Measurements from ENCODE around the gene IAPP.
"Not testable (repeated sequence)": the region's sequence is repeated elsewhere in the genome, so short reads cannot be mapped to it uniquely, and the experiment has no call there.

IAPP gene

GRCh38 chr12:21392384-21392783, 19.7 kb downstream of the IAPP start:
- H3K27ac Mint-ChIP-seq, result no peak overlapping the region
- peaks cover 10% of the 10 kb centered on the region for H3K36me3 Mint-ChIP-seq (ENCODE audit: low read depth)
- no peaks in the 10 kb centered on the region for H3K27me3 Mint-ChIP-seq (ENCODE audit: low read depth, poor library complexity)
- no peak for TF ChIP-seq CTCF (IDR thresholded peaks at IDR 0.05)
- no peak overlapping the region for H3K4me3 Mint-ChIP-seq
- H3K4me1 Mint-ChIP-seq, result peaks cover 5% of the 10 kb centered on the region
- peaks cover 16% of the 10 kb centered on the region for H3K9me3 Mint-ChIP-seq
- DNase-seq, result no peak

- H3K4me1 Mint-ChIP-seq; DNase-seq; H3K36me3 Mint-ChIP-seq (ENCODE audit: low read depth); H3K27me3 Mint-ChIP-seq (ENCODE audit: low read depth, poor library complexity); H3K27ac Mint-ChIP-seq: not testable (repeated sequence)
- Mint-ChIP-seq H3K4me3 (peak overlapping the region; percentile 77), H3K9me3 (peaks cover 16% of the 10 kb centered on the region)
Observed at GRCh38 chr12:21394828-21395626, 22.3 kb downstream of the IAPP start.

- H3K27me3 Mint-ChIP-seq (ENCODE audit: low read depth, poor library complexity), result no peaks in the 10 kb centered on the region
- no peak for TF ChIP-seq CTCF (IDR thresholded peaks at IDR 0.05)
- H3K36me3 Mint-ChIP-seq (ENCODE audit: low read depth), result no peaks in the 10 kb centered on the region
- DNase-seq, result no peak
- H3K27ac Mint-ChIP-seq, result peak overlapping the region; percentile 33
- H3K4me3 Mint-ChIP-seq, result no peak overlapping the region
- peaks cover 3% of the 10 kb centered on the region for H3K9me3 Mint-ChIP-seq
- H3K4me1 Mint-ChIP-seq, result peaks cover 9% of the 10 kb centered on the region
Observed at GRCh38 chr12:21413369-21414277, 40.9 kb downstream of the IAPP start.

DNA sequence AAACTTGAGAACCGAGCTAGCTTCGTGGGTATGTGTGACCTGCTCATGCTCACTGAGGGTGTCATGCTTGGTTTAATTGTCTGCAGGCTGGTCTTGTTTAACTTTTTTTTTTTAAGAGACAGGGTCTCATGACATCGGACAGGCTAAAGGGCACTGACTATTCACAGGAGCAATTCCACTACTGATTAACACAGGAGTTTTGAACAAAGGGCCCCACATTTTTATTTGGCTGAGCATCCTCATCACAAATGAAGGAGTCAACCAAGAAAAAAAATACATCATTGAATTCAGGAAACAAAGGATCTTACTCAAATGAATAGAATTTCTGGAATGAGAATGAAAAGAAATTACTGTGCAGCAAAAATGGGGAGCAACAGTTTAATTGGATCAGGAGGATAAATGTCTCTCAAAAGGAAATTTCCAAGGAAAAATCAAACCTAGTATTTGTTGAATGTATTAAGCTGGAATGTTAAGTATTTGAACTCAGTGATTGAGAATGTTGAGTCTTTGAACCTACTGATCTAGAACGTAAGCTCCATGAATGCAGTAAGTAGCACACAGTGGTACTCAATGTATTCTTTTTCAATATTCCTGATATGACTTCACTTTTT, 43.9 kb downstream of the IAPP start:
- no peak for DNase-seq
- Mint-ChIP-seq H3K4me3 (no peak overlapping the region), H3K27me3 (ENCODE audit: low read depth, poor library complexity) (no peaks in the 10 kb centered on the region), H3K9me3 (peaks cover 5% of the 10 kb centered on the region), H3K27ac (peak overlapping the region; percentile 7), H3K4me1 (peaks cover 9% of the 10 kb centered on the region), H3K36me3 (ENCODE audit: low read depth) (no peaks in the 10 kb centered on the region)
- no peak for TF ChIP-seq CTCF (IDR thresholded peaks at IDR 0.05)

GRCh38 chr12:21418398-21418797, 45.7 kb downstream of the IAPP start:
- DNase-seq; H3K27ac Mint-ChIP-seq; H3K9me3 Mint-ChIP-seq; H3K27me3 Mint-ChIP-seq (ENCODE audit: low read depth, poor library complexity); H3K4me3 Mint-ChIP-seq; H3K36me3 Mint-ChIP-seq (ENCODE audit: low read depth); H3K4me1 Mint-ChIP-seq: not testable (repeated sequence)

DNA sequence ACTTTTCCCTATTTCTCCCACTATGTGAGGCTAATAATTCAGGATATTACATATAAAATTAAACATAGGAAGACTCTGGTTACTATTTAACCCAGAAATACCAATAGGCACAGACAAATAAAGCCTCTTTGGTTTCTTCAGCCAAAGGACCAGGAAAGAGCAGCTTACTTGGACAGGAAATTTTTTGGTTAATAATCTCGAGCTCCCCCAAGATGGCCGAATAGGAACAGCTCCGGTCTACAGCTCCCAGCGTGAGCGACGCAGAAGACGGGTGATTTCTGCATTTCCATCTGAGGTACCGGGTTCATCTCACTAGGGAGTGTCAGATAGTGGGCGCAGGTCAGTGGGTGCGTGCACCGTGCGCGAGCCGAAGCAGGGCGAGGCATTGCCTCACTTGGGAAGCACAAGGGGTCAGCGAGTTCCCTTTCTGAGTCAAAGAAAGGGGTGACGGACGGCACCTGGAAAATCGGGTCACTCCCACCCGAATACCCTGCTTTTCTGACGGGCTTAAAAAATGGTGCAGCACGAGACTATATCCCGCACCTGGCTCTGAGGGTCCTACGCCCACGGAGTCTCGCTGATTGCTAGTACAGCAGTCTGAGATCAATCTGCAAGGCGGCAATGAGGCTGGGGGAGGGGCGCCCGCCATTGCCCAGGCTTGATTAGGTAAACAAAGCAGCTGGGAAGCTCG, 46.5 kb downstream of the IAPP start:
- DNase-seq; H3K4me3 Mint-ChIP-seq; H3K36me3 Mint-ChIP-seq (ENCODE audit: low read depth); H3K4me1 Mint-ChIP-seq; H3K27me3 Mint-ChIP-seq (ENCODE audit: low read depth, poor library complexity); H3K27ac Mint-ChIP-seq; H3K9me3 Mint-ChIP-seq: not testable (repeated sequence)

DNA sequence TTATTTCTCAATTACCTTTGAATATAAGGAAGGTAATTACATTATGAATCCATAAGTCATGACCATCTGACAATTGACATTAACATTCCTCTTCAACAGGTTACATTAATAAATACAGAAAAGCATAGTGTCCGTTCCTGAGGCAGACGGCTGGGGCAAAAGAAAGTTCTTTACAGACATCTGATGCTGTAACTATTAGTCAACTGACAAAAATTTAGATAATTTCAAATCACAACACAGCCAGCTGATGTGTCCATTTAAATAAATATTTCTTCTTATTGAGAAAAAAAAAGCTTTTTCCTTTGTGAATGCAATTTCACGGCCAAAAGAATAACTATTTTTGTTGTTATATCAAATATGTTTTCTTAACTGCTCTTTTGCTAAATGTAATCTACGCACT, 55.5 kb downstream of the IAPP start:
- Mint-ChIP-seq H3K27me3 (ENCODE audit: low read depth, poor library complexity) (peaks cover 3% of the 10 kb centered on the region), H3K27ac (no peak overlapping the region), H3K4me1 (no peaks in the 10 kb centered on the region), H3K4me3 (no peak overlapping the region), H3K9me3 (peaks cover 7% of the 10 kb centered on the region), H3K36me3 (ENCODE audit: low read depth) (no peaks in the 10 kb centered on the region)
- TF ChIP-seq CTCF (IDR thresholded peaks at IDR 0.05), result no peak
- no peak for DNase-seq
